C4-2B (cell line): ENCODE data around the gene HECW1.
"Not testable (repeated sequence)": the region's sequence is repeated elsewhere in the genome, so short reads cannot be mapped to it uniquely, and the experiment has no call there.

Source experiments
- CTCF ChIP-seq: fragments of 450-650 bp; conservative IDR thresholded peaks from 2 replicates; pipeline ENCODE4 v1.5.1; 2017; ENCODE audit warnings: mild to moderate bottlenecking
- ZFX ChIP-seq: fragments of 450-650 bp; IDR thresholded peaks from 2 replicates; pipeline ENCODE4 v1.6.1; 2017

GRCh38 chr7:43218901-43219300 lies 106.5 kb downstream of the HECW1 start:
- not testable (repeated sequence) for TF ChIP-seq CTCF, ZFX
